Type B pancreatic cell (in vitro differentiated cells): Measurements from ENCODE around the gene IGF2BP1. TPM values are rescaled to one million over a fixed set of nuclear protein-coding genes. Genes with fewer than 3 reads are reported as not detected.
"Not testable (repeated sequence)": the region's sequence is repeated elsewhere in the genome, so short reads cannot be mapped to it uniquely, and the experiment has no call there.

Source experiments
- DNase-seq: peaks from one replicate; pipeline ENCODE4 v3.0.0; 2021; ENCODE audit warnings: mixed read lengths; ENCODE audit not compliant: unreplicated experiment; ENCODE audit errors: extremely low spot score
- H3K27ac Mint-ChIP-seq: 2 replicates; pipeline ENCODE4 v1.8.0; 2021; ENCODE audit warnings: mild to moderate bottlenecking, mixed read lengths
- H3K27me3 Mint-ChIP-seq: 2 replicates; pipeline ENCODE4 v1.8.0; 2021; ENCODE audit warnings: mixed read lengths
- H3K36me3 Mint-ChIP-seq: 2 replicates; pipeline ENCODE4 v1.8.0; 2021; ENCODE audit warnings: mixed read lengths
- H3K4me1 Mint-ChIP-seq: one replicate; pipeline ENCODE4 v1.8.0; 2021; ENCODE audit warnings: mixed read lengths; ENCODE audit not compliant: unreplicated experiment
- H3K4me3 Mint-ChIP-seq: 2 replicates; pipeline ENCODE4 v1.8.0; 2021; ENCODE audit warnings: mild to moderate bottlenecking, mixed read lengths
- H3K9me3 Mint-ChIP-seq: 2 replicates; pipeline ENCODE4 v1.8.0; 2021; ENCODE audit warnings: mixed read lengths
- total RNA-seq: library from RNA; stranded (reverse); gene quantifications from 2 replicates; pipeline ENCODE4 v1.2.1, GENCODE V29; 2021; ENCODE audit warnings: low replicate concordance
- TF ChIP-seq, protein P1 (sequence below): fragments of 200-600 bp; sonication (generic); conservative IDR thresholded peaks from 2 replicates; pipeline ENCODE4 v1.5.0; 2021; ENCODE audit warnings: antibody characterized with exemption, mild to moderate bottlenecking

Gene IGF2BP1
- total RNA-seq, 1 donor from 2014 or later = 232 TPM

DNA sequence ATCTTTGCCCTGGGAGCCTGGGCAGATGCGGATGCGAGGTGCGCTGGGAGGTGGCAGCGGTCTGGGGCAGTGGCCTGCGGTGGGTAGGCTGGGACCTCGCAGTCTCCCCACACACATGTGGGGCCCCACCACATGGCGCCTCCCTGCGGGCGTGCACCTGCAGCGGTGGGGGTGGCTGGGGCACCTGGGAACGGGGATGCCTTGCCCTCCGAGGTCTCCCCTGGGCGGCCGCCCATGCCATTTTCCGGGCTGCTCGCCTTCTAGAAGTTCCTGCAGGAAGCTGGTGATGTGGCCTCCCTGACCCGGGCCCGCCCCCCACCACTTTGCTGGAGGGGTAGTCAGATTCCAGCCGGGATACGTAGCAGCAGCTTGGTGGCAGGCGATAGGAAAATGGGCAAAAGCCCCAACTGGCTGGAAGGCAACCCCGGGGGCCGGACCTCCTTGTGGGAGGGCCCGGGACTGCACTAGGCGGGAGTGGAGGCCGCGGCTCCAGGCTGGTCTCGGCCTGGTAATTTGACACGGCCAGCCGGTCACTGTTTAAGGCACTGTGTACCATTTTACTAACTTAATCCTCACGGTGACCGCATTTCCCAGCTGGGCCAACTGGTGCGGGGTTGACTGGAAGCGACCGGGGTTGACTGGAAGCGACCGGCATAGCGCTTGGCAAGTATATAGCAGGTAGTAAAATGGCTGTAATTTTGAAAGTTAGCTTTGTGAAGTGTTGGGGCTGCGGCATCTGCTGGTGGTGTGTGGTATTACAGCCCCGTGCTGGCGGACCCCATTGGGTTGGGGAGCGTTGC is 38.5 kb downstream of the IGF2BP1 start:
- TF ChIP-seq, protein P1, sequence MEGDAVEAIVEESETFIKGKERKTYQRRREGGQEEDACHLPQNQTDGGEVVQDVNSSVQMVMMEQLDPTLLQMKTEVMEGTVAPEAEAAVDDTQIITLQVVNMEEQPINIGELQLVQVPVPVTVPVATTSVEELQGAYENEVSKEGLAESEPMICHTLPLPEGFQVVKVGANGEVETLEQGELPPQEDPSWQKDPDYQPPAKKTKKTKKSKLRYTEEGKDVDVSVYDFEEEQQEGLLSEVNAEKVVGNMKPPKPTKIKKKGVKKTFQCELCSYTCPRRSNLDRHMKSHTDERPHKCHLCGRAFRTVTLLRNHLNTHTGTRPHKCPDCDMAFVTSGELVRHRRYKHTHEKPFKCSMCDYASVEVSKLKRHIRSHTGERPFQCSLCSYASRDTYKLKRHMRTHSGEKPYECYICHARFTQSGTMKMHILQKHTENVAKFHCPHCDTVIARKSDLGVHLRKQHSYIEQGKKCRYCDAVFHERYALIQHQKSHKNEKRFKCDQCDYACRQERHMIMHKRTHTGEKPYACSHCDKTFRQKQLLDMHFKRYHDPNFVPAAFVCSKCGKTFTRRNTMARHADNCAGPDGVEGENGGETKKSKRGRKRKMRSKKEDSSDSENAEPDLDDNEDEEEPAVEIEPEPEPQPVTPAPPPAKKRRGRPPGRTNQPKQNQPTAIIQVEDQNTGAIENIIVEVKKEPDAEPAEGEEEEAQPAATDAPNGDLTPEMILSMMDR = peak; percentile 78
- Mint-ChIP-seq H3K36me3 (peaks cover 26% of the 10 kb centered on the region), H3K9me3 (no peaks in the 10 kb centered on the region), H3K27me3 (no peaks in the 10 kb centered on the region), H3K4me3 (no peak overlapping the region), H3K4me1 (peaks cover 14% of the 10 kb centered on the region), H3K27ac (peak overlapping the region; percentile 49)
- DNase-seq = no peak

- TF ChIP-seq, protein P1 = peak; percentile 11
- Mint-ChIP-seq H3K4me3 (no peak overlapping the region), H3K9me3 (no peaks in the 10 kb centered on the region), H3K36me3 (peaks cover 26% of the 10 kb centered on the region), H3K27me3 (no peaks in the 10 kb centered on the region), H3K4me1 (peaks cover 13% of the 10 kb centered on the region), H3K27ac (peak overlapping the region; percentile 49)
- no peak for DNase-seq
Measured at GRCh38 chr17:49036270-49036626, 39.1 kb downstream of the IGF2BP1 start.

DNA sequence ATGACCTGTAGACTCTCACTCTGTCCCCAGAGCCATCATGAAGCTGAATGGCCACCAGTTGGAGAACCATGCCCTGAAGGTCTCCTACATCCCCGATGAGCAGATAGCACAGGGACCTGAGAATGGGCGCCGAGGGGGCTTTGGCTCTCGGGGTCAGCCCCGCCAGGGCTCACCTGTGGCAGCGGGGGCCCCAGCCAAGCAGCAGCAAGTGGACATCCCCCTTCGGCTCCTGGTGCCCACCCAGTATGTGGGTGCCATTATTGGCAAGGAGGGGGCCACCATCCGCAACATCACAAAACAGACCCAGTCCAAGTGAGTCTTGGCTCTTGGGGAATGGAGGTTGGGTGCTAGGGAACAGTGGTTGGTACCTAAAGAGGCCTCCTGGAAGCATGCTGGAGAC is 41.0 kb downstream of the IGF2BP1 start:
- Mint-ChIP-seq H3K4me3 (no peak overlapping the region), H3K36me3 (peaks cover 30% of the 10 kb centered on the region), H3K27me3 (no peaks in the 10 kb centered on the region), H3K27ac (no peak overlapping the region), H3K4me1 (no peaks in the 10 kb centered on the region), H3K9me3 (no peaks in the 10 kb centered on the region)
- TF ChIP-seq, protein P1 = no peak
- DNase-seq = no peak

GRCh38 chr17:49038544-49038943 is 41.4 kb downstream of the IGF2BP1 start:
- Mint-ChIP-seq H3K4me1 (no peaks in the 10 kb centered on the region), H3K9me3 (no peaks in the 10 kb centered on the region), H3K27ac (no peak overlapping the region), H3K36me3 (peaks cover 30% of the 10 kb centered on the region), H3K27me3 (no peaks in the 10 kb centered on the region), H3K4me3 (no peak overlapping the region)
- TF ChIP-seq, protein P1 = no peak
- DNase-seq = no peak

- H3K4me1 Mint-ChIP-seq, DNase-seq, H3K4me3 Mint-ChIP-seq, H3K27ac Mint-ChIP-seq, H3K27me3 Mint-ChIP-seq, H3K9me3 Mint-ChIP-seq: not testable (repeated sequence)
- H3K36me3 Mint-ChIP-seq = peaks cover 36% of the 10 kb centered on the region
Measured at GRCh38 chr17:49039518-49039917, 42.3 kb downstream of the IGF2BP1 start.

GRCh38 chr17:49041527-49041926 is 44.3 kb downstream of the IGF2BP1 start:
- Mint-ChIP-seq H3K27ac (no peak overlapping the region), H3K4me3 (no peak overlapping the region), H3K9me3 (no peaks in the 10 kb centered on the region), H3K4me1 (no peaks in the 10 kb centered on the region), H3K36me3 (peaks cover 26% of the 10 kb centered on the region), H3K27me3 (no peaks in the 10 kb centered on the region)
- no peak for DNase-seq
- TF ChIP-seq, protein P1 = no peak
